Smooth muscle cell (in vitro differentiated cells): ENCODE data around the gene TEDC1. TPM values are rescaled to one million over a fixed set of nuclear protein-coding genes. Genes with fewer than 3 reads are reported as not detected.

Experiments used
- DNase-seq: peaks from one replicate; lab custom pipeline; 2025; ENCODE audit not compliant: unreplicated experiment; lab: John Stamatoyannopoulos, UW
- H2AFZ ChIP-seq: fragments of 200-600 bp; sonication (generic); 2 replicates; pipeline ENCODE4 v1.6.0; 2016; ENCODE audit warnings: antibody characterized with exemption, low read depth, mild to moderate bottlenecking
- H3F3A ChIP-seq: fragments of 200-600 bp; sonication (generic); 2 replicates; pipeline ENCODE4 v1.6.0; 2017; ENCODE audit warnings: antibody characterized with exemption, low read depth
- H3K27ac ChIP-seq: fragments of 200-600 bp; sonication (generic); 2 replicates; pipeline ENCODE4 v1.5.1; 2016; ENCODE audit warnings: low read depth, mild to moderate bottlenecking
- H3K27me3 ChIP-seq: fragments of 200-600 bp; sonication (generic); 2 replicates; pipeline ENCODE4 v1.6.1; 2016; ENCODE audit warnings: low read depth, mild to moderate bottlenecking
- H3K36me3 ChIP-seq: fragments of 200-600 bp; sonication (generic); 2 replicates; pipeline ENCODE4 v1.5.1; 2016; ENCODE audit warnings: low read depth
- H3K4me1 ChIP-seq: fragments of 200-600 bp; sonication (generic); 2 replicates; pipeline ENCODE4 v1.5.1; 2016; ENCODE audit warnings: low read depth
- H3K4me2 ChIP-seq: fragments of 200-600 bp; sonication (generic); 2 replicates; pipeline ENCODE4 v1.6.0; 2016; ENCODE audit warnings: mild to moderate bottlenecking
- H3K4me3 ChIP-seq: fragments of 200-600 bp; sonication (generic); 2 replicates; pipeline ENCODE4 v1.5.1; 2016; ENCODE audit warnings: mild to moderate bottlenecking
- H3K79me2 ChIP-seq: fragments of 200-600 bp; sonication (generic); 2 replicates; pipeline ENCODE4 v1.6.0; 2016; ENCODE audit warnings: low read depth, mild to moderate bottlenecking
- H3K9ac ChIP-seq: fragments of 200-600 bp; sonication (generic); 2 replicates; pipeline ENCODE4 v1.6.0; 2016; ENCODE audit warnings: low read depth
- H3K9me3 ChIP-seq: fragments of 200-600 bp; sonication (generic); replicated peaks from 2 replicates; pipeline ENCODE4 v1.5.1; 2016; ENCODE audit warnings: low read depth
- H4K20me1 ChIP-seq: fragments of 200-600 bp; sonication (generic); 2 replicates; pipeline ENCODE4 v1.6.0; 2016; ENCODE audit warnings: low read depth
- CTCF ChIP-seq: fragments of 200-600 bp; sonication (generic); IDR thresholded peaks from 2 replicates; pipeline ENCODE4 v1.5.1; 2017; ENCODE audit warnings: borderline replicate concordance, mild to moderate bottlenecking, antibody characterized with exemption; ENCODE audit not compliant: insufficient read depth, poor library complexity, severe bottlenecking
- WGBS: methylation state at CpG from one replicate; pipeline ENCODE4 v1.1.7; 2016; ENCODE audit warnings: low lambda C conversion rate; 5-methylcytosine and 5-hydroxymethylcytosine counted together
- polyA plus RNA-seq: library from polyadenylated mRNA; unstranded; fragments of >200 nt; fragmentation: Nextera tagmentation; extraction: Ambion mirVana; gene quantifications from 2 replicates; pipeline ENCODE4 v1.2.1, GENCODE V29; 2016
- total RNA-seq: library from RNA; depleted of rRNA; stranded (reverse); fragments of >200 nt; gene quantifications from 2 replicates; pipeline ENCODE4 v1.2.3, GENCODE V29; 2014

The TEDC1 gene
- total and polyA plus RNA-seq, 2 experiments from 2014 or later: 3.8 to 8.2 TPM

- DNase-seq: no peak
- no peak overlapping the region for H3K4me2 ChIP-seq
- H3K4me3 ChIP-seq: no peak overlapping the region
- H2AFZ ChIP-seq: no peak overlapping the region
- no peaks in the 10 kb centered on the region for H3K27me3 ChIP-seq
- no peaks in the 10 kb centered on the region for H3K4me1 ChIP-seq
- H3F3A ChIP-seq: no peaks in the 10 kb centered on the region
- WGBS: 97% methylated on average over 44 of the region's 47 CpGs
- H3K36me3 ChIP-seq: no peaks in the 10 kb centered on the region
- H3K27ac ChIP-seq: no peak overlapping the region
- H3K79me2 ChIP-seq: peaks cover 5% of the 10 kb centered on the region
- H3K9me3 ChIP-seq: no peaks in the 10 kb centered on the region
- TF ChIP-seq CTCF: no peak
- peaks cover 53% of the 10 kb centered on the region for H4K20me1 ChIP-seq
- no peak overlapping the region for H3K9ac ChIP-seq
Measured at GRCh38 chr14:105449276-105450122, 41.5 kb upstream of the TEDC1 start.

GRCh38 chr14:105450123-105450505 is 40.9 kb upstream of the TEDC1 start:
- H3K36me3 ChIP-seq: no peaks in the 10 kb centered on the region
- DNase-seq: no peak
- H3K9ac ChIP-seq: no peak overlapping the region
- no peak overlapping the region for H2AFZ ChIP-seq
- no peaks in the 10 kb centered on the region for H3K27me3 ChIP-seq
- H3K79me2 ChIP-seq: peaks cover 5% of the 10 kb centered on the region
- H3K27ac ChIP-seq: no peak overlapping the region
- 91% methylated on average over 22 of the region's 22 CpGs for WGBS
- H3K9me3 ChIP-seq: no peaks in the 10 kb centered on the region
- H3K4me3 ChIP-seq: no peak overlapping the region
- TF ChIP-seq CTCF: no peak
- no peaks in the 10 kb centered on the region for H3F3A ChIP-seq
- H3K4me2 ChIP-seq: no peak overlapping the region
- peaks cover 47% of the 10 kb centered on the region for H4K20me1 ChIP-seq
- H3K4me1 ChIP-seq: no peaks in the 10 kb centered on the region

- no peak for DNase-seq
- no peak overlapping the region for H3K4me3 ChIP-seq
- H3K36me3 ChIP-seq: no peaks in the 10 kb centered on the region
- no peak for TF ChIP-seq CTCF
- H3K27me3 ChIP-seq: no peaks in the 10 kb centered on the region
- H2AFZ ChIP-seq: no peak overlapping the region
- no peak overlapping the region for H3K9ac ChIP-seq
- H4K20me1 ChIP-seq: peaks cover 38% of the 10 kb centered on the region
- WGBS: 96% methylated on average over 29 of the region's 29 CpGs
- H3K79me2 ChIP-seq: peaks cover 5% of the 10 kb centered on the region
- H3K9me3 ChIP-seq: no peaks in the 10 kb centered on the region
- no peaks in the 10 kb centered on the region for H3K4me1 ChIP-seq
- H3K4me2 ChIP-seq: no peak overlapping the region
- no peak overlapping the region for H3K27ac ChIP-seq
- no peaks in the 10 kb centered on the region for H3F3A ChIP-seq
Measured at GRCh38 chr14:105450864-105451720, 40.0 kb upstream of the TEDC1 start.
